NCI-H2081 treated with DMSO at 0.1 percent for 48 hours (cell line): ENCODE data around the gene TLR7.

Experiments
- DNase-seq: peaks from one replicate; lab custom pipeline; 2025; lab: John Stamatoyannopoulos, UW

Gene TLR7

GRCh38 chrX:12866451-12867377 is at the start of gene TLR7:
TLR7 (plus strand) TSS chrX:12867072; CDS start chrX:12867579, 507 bp downstream.
- no peak for DNase-seq

GRCh38 chrX:12817528-12817927 is 49.3 kb upstream of the TLR7 start:
- no peak for DNase-seq

- DNase-seq, result no peak
These were observed 47.6 kb upstream of the TLR7 start for GRCh38 chrX:12819222-12819621.

- DNase-seq, result no peak
These were observed 46.1 kb upstream of the TLR7 start for GRCh38 chrX:12820737-12821136.

- DNase-seq, result no peak
These were observed 41.9 kb upstream of the TLR7 start for GRCh38 chrX:12824944-12825343.

- DNase-seq, result no peak
These were observed 41.1 kb upstream of the TLR7 start for GRCh38 chrX:12825801-12826200.

- no peak for DNase-seq
These were observed 23.7 kb upstream of the TLR7 start for GRCh38 chrX:12843061-12843667.

- no peak for DNase-seq
These were observed 23.1 kb upstream of the TLR7 start for GRCh38 chrX:12843668-12844279.

GRCh38 chrX:12844319-12844718 is 22.6 kb upstream of the TLR7 start:
- no peak for DNase-seq

- DNase-seq, result no peak
These were observed 1.5 kb upstream of the TLR7 start for GRCh38 chrX:12865359-12865758.

- no peak for DNase-seq
These were observed 813 bp downstream of the TLR7 start for GRCh38 chrX:12867685-12868084.

- no peak for DNase-seq
These were observed 1.9 kb downstream of the TLR7 start for GRCh38 chrX:12868747-12869146.

- DNase-seq, result no peak
These were observed 4.4 kb downstream of the TLR7 start for GRCh38 chrX:12871257-12871656.

GRCh38 chrX:12872741-12873140 is 5.9 kb downstream of the TLR7 start:
- DNase-seq, result no peak

- DNase-seq, result no peak
These were observed 7.7 kb downstream of the TLR7 start for GRCh38 chrX:12874581-12874980.

GRCh38 chrX:12877386-12877785 is 10.5 kb downstream of the TLR7 start:
- DNase-seq, result no peak

GRCh38 chrX:12878536-12878935 is 11.7 kb downstream of the TLR7 start:
- no peak for DNase-seq

- DNase-seq, result no peak
These were observed 15.0 kb downstream of the TLR7 start for GRCh38 chrX:12881914-12882313.

- no peak for DNase-seq
These were observed 18.6 kb downstream of the TLR7 start for GRCh38 chrX:12885508-12885907.

- DNase-seq, result no peak
These were observed 19.7 kb downstream of the TLR7 start for GRCh38 chrX:12886545-12886944.

GRCh38 chrX:12887141-12887540 is 20.3 kb downstream of the TLR7 start:
- no peak for DNase-seq

GRCh38 chrX:12887767-12888166 is 20.9 kb downstream of the TLR7 start:
- no peak for DNase-seq

- DNase-seq, result no peak
These were observed 23.6 kb downstream of the TLR7 start for GRCh38 chrX:12890467-12890866.
